Measurements from ENCODE around the gene SMIM24. TPM values are rescaled to one million over a fixed set of nuclear protein-coding genes. Genes with fewer than 3 reads are reported as not detected.

SMIM24 gene
- total RNA-seq, 2 experiments from 2014 or later: not detected

DNA sequence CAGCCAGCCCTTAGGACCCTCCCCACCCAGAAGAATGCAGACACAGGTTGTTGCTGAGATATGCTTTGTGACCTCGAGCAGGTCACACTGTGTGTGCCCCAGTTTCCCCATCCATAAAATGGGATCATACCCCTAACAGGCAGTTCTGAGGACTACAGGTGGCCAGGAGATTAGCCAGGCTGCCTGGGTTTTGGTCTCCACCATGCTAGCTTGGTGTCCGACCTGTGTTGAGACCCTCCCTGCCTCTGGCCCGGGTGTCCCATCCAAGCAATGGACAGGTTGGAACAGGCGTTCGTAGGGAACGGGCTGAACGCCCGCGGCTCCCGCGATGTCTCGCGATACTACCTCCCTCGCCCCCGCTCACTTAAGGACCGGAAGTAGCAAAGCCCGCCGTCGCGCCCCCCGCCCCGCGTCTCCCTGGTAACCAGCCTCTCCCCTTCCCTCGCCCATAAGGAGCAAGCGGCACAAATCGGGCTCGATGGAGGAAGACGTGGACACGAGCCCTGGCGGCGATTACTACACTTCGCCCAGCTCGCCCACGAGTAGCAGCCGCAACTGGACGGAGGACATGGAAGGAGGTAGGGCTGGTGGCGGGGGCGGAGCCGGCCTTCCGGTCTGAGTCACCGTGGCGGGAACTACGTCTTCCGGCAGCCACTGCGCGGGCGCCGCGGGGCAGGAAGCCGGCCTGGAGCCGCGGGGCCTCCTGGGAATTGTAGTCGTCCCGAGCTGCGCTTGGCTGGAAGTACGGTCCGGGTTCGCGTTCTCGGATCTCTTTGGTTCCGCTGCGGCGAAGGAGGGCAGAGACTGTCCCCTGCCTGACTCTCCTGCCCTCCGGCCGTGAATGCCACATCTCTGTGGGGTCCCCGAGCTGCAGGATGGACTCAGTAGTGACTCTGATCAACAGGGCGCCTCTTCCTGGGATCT is 45.4 kb downstream of the SMIM24 start:
- peaks cover 17% of the 10 kb centered on the region for H3K4me1 Mint-ChIP-seq (ENCODE audit: low read depth)
- DNase-seq (peak; percentile 88 to 97 (median 94)), ATAC-seq (ENCODE audit: poor library complexity) (peak; percentile 94)
- no peaks in the 10 kb centered on the region for H3K9me3 ChIP-seq (ENCODE audit: control insufficient read depth in 1 of 2, insufficient read depth in 1 of 2, low read length in 2 of 2)
- CTCF ChIA-PET: interaction anchor here (1.0 to 1.5 kb wide), 2 partner anchors 92 to 159 kb away, joined by 3 to 4 read pairs; no protein-coding TSS in a partner anchor
- H3K27me3 ChIP-seq (ENCODE audit: control insufficient read depth in 1 of 2, insufficient read depth in 2 of 2, low read length in 2 of 2): no peaks in the 10 kb centered on the region
- intact Hi-C loops (cut with DNase I, micrococcal nuclease): loop anchor here in 1 of 2 experiments (5.0 to 10.0 kb wide), 5 partner anchors 67 to 480 kb away; partner anchors contain the start of genes APBA3, DOHH, HMG20B and MRPL54
- peak overlapping the region; percentile 92 to 94 for H3K27ac ChIP-seq (ENCODE audit: low read depth in 1 of 2, low read length in 2 of 2)
- H3K9me3 Mint-ChIP-seq: no peaks in the 10 kb centered on the region
- peak overlapping the region; percentile 97 for H3K4me3 Mint-ChIP-seq
- POLR2A ChIA-PET: interaction anchor here (0.7 to 1.2 kb wide), 5 partner anchors 10 to 328 kb away, joined by 3 to 5 read pairs (median 3); no protein-coding TSS in a partner anchor
- peak overlapping the region; percentile 79 for H3K4me3 ChIP-seq (ENCODE audit: low read length)
- H3K4me1 ChIP-seq (ENCODE audit: insufficient read depth, low read length): peaks cover 16% of the 10 kb centered on the region
- H3K27ac Mint-ChIP-seq: peak overlapping the region; percentile 95
- TF ChIP-seq CTCF (IDR thresholded peaks at IDR 0.05): no peak
- H3K36me3 Mint-ChIP-seq (ENCODE audit: low read depth): peaks cover 20% of the 10 kb centered on the region
- H3K36me3 ChIP-seq (ENCODE audit: insufficient read depth, low read length): peaks cover 9% of the 10 kb centered on the region
- no peaks in the 10 kb centered on the region for H3K27me3 Mint-ChIP-seq

DNA sequence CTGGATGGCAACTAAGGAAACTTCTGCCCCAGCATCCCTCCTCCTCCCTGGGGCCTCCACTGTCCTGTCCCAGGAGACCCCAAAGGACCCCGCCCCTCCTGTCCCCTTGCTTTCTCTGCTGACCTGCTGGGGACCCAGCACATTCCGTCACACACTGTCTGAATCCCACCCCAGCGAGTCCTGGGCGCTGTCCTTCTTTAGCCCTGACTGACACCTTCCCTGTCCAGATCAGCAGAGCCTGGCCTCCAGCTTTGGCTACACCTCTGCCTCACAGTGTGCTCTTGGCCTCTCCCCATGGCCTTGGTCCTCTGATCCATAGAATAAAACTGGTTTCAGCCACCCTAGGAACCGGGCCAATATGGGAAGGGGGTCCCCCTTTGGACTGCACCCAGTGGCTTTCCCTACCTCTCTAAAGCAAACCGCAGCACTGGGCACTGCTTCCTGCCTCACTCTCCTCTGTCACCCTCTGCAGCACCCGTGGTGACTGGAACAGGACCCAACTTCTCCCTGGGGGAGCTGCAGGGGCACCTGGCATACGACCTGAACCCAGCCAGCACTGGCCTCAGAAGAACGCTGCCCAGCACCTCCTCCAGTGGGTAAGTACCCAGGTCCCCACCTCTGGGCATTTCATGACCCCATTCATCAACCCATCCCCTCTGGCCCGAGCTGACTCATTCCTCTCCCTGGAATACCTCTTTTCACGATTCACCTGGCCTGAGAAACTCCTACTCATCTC is 46.4 kb downstream of the SMIM24 start:
- intact Hi-C loops (cut with DNase I, micrococcal nuclease): loop anchor here in 1 of 2 experiments (5.0 to 10.0 kb wide), 4 partner anchors 68 to 479 kb away; partner anchors contain the start of genes APBA3, DOHH, MRPL54 and NCLN
- DNase-seq (no peak), ATAC-seq (ENCODE audit: poor library complexity) (no peak)
- Histone ChIP-seq H3K9me3 (ENCODE audit: control insufficient read depth in 1 of 2, insufficient read depth in 1 of 2, low read length in 2 of 2) (no peaks in the 10 kb centered on the region), H3K4me1 (ENCODE audit: insufficient read depth, low read length) (peaks cover 16% of the 10 kb centered on the region), H3K36me3 (ENCODE audit: insufficient read depth, low read length) (peaks cover 9% of the 10 kb centered on the region), H3K4me3 (ENCODE audit: low read length) (peak overlapping the region; percentile 79), H3K27me3 (ENCODE audit: control insufficient read depth in 1 of 2, insufficient read depth in 2 of 2, low read length in 2 of 2) (no peaks in the 10 kb centered on the region), H3K27ac (ENCODE audit: low read depth in 1 of 2, low read length in 2 of 2) (peak overlapping the region; percentile 92 to 94)
- Mint-ChIP-seq H3K4me3 (peak overlapping the region; percentile 97), H3K36me3 (ENCODE audit: low read depth) (peaks cover 20% of the 10 kb centered on the region), H3K9me3 (no peaks in the 10 kb centered on the region), H3K27ac (peak overlapping the region; percentile 95), H3K4me1 (ENCODE audit: low read depth) (peaks cover 16% of the 10 kb centered on the region), H3K27me3 (no peaks in the 10 kb centered on the region)
- no peak for TF ChIP-seq CTCF (IDR thresholded peaks at IDR 0.05)
- POLR2A ChIA-PET: interaction anchor here (1.0 to 1.2 kb wide), 2 partner anchors 107 to 329 kb away, joined by 3 to 4 read pairs; no protein-coding TSS in a partner anchor
- CTCF ChIA-PET: interaction anchor here (1.5 kb wide), 1 partner anchor 91 kb away, joined by 3 read pairs; no protein-coding TSS in a partner anchor

- Mint-ChIP-seq H3K27ac (no peak overlapping the region), H3K4me3 (no peak overlapping the region)
- intact Hi-C loops (cut with DNase I, micrococcal nuclease): loop anchor here in 1 of 2 experiments (5.0 to 10.0 kb wide), 4 partner anchors 69 to 479 kb away; partner anchors contain the start of genes APBA3, DOHH, MRPL54 and NCLN
These were observed 47.0 kb downstream of the SMIM24 start for GRCh38 chr19:3433313-3433712.

More at GRCh38 chr19:3433313-3433712, 47.0 kb downstream of the SMIM24 start:
- H3K4me3 ChIP-seq (ENCODE audit: low read length): no peak overlapping the region
- H3K4me1 Mint-ChIP-seq (ENCODE audit: low read depth): peaks cover 16% of the 10 kb centered on the region
- no peaks in the 10 kb centered on the region for H3K27me3 ChIP-seq (ENCODE audit: control insufficient read depth in 1 of 2, insufficient read depth in 2 of 2, low read length in 2 of 2)
- ATAC-seq (ENCODE audit: poor library complexity) (no peak), DNase-seq (no peak)
- peaks cover 9% of the 10 kb centered on the region for H3K36me3 ChIP-seq (ENCODE audit: insufficient read depth, low read length)
- ChIA-PET POLR2A (no interaction called here), CTCF (no interaction called here)
- H3K27ac ChIP-seq (ENCODE audit: low read depth in 1 of 2, low read length in 2 of 2): no peak overlapping the region
- H3K27me3 Mint-ChIP-seq: no peaks in the 10 kb centered on the region
- H3K4me1 ChIP-seq (ENCODE audit: insufficient read depth, low read length): peaks cover 16% of the 10 kb centered on the region
- H3K36me3 Mint-ChIP-seq (ENCODE audit: low read depth): peaks cover 20% of the 10 kb centered on the region
- TF ChIP-seq CTCF (IDR thresholded peaks at IDR 0.05): no peak
- H3K9me3 Mint-ChIP-seq: no peaks in the 10 kb centered on the region
- H3K9me3 ChIP-seq (ENCODE audit: control insufficient read depth in 1 of 2, insufficient read depth in 1 of 2, low read length in 2 of 2): no peaks in the 10 kb centered on the region
